SJCRH30 (cell line): ENCODE results near the gene MPPED1. TPM values are rescaled to one million over a fixed set of nuclear protein-coding genes. Genes with fewer than 3 reads are reported as not detected.

Source experiments
- DNase-seq, 2 experiments: peaks; one replicate each; pipeline ENCODE4 v3.0.0-alpha.2; 2015 to 2020
- H3K27ac ChIP-seq: fragments of 250-450 bp; sonication (Bioruptor Pico); 2 replicates; pipeline ENCODE4 v1.5.1; 2020; ENCODE audit warnings: mild to moderate bottlenecking, moderate library complexity
- H3K27me3 ChIP-seq: fragments of 250-450 bp; sonication (Bioruptor Pico); 2 replicates; pipeline ENCODE4 v1.5.1; 2020; ENCODE audit warnings: mild to moderate bottlenecking, moderate library complexity
- H3K36me3 ChIP-seq: fragments of 250-450 bp; sonication (Bioruptor Pico); 2 replicates; pipeline ENCODE4 v1.5.1; 2020; ENCODE audit warnings: mild to moderate bottlenecking, moderate library complexity
- H3K4me1 ChIP-seq: fragments of 250-450 bp; sonication (Bioruptor Pico); 2 replicates; pipeline ENCODE4 v1.5.1; 2020; ENCODE audit warnings: mild to moderate bottlenecking, moderate library complexity
- H3K4me3 ChIP-seq: fragments of 250-450 bp; sonication (Bioruptor Pico); 2 replicates; pipeline ENCODE4 v1.5.1; 2020; ENCODE audit warnings: mild to moderate bottlenecking, moderate library complexity
- H3K9me3 ChIP-seq: fragments of 250-450 bp; sonication (Bioruptor Pico); replicated peaks from 2 replicates; pipeline ENCODE4 v1.5.1; 2020; ENCODE audit warnings: mild to moderate bottlenecking, moderate library complexity
- total RNA-seq: library from RNA; depleted of rRNA; stranded (reverse); fragments of >200 nt; shearing (Covaris generic); gene quantifications from 2 replicates; pipeline ENCODE4 v1.2.3, GENCODE V29; 2014

MPPED1 gene
- total RNA-seq, 1 experiment from 2014 or later = not detected

DNA sequence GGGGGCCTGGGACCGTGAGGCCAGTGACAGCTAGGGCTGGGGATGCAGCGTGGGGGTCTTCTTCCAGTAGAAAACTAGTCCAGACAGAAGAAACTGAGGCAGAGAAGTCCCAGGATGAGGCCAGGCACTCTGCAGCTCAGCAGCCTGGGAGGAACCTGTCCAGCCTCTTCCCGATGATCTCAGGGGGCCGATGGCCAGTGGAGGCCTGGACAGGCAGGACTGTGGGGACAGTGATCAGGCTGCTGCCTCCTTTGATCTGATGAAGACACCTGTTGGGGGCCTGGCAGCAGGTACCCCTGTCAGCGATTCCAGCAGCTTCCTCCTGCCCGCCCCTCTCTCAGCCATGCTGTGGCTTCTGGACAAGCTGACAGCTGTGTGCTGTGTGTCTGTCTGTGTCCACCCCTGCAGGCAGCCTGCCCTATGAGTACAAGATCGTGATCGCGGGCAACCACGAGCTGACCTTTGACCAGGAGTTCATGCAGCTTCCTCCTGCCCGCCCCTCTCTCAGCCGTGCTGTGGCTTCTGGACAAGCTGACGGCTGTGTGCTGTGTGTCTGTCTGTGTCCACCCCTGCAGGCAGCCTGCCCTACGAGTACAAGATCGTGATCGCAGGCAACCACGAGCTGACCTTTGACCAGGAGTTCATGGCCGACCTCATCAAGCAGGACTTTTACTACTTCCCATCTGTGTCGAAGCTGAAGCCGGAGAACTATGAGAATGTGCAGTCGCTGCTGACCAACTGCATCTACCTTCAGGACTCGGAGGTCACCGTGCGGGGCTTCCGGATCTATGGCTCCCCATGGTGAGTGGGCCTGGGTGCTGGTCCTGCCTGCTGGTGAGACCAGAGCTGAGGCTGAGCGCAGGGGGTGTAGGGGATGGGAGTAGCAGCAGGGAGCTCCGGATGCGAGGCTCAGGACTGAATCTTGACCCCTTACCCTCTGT is 62.6 kb downstream of the MPPED1 start:
- DNase-seq = no peak
- Histone ChIP-seq H3K4me1 (no peaks in the 10 kb centered on the region), H3K36me3 (no peaks in the 10 kb centered on the region), H3K27me3 (no peaks in the 10 kb centered on the region), H3K27ac (no peak overlapping the region), H3K9me3 (no peaks in the 10 kb centered on the region), H3K4me3 (no peak overlapping the region)

DNA sequence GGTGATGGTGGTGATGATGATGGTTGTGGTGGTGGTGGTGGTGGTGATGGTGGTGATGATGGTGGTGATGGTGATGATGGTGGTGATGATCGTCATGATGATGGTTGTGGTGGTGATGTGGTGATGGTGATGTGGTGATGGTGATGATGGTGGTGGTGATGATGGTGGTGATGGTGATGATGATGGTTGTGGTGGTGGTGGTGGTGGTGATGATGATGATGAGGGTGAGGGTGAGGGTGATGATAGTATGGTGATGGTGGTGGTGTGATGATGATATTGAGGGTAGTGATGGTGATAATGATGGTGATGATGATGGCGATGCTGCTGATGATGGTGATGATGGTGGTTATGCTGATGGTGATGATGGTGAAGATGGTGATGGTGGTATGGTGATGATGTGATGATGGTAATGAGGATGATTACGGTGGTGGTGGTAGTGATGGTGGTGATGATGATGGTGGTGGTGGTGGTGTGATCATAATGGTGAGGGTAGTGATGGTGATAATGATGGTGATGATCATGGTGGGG is 63.8 kb downstream of the MPPED1 start:
- no peak for DNase-seq
- no peaks in the 10 kb centered on the region for H3K9me3 ChIP-seq
- H3K4me3 ChIP-seq = no peak overlapping the region
- H3K36me3 ChIP-seq = no peaks in the 10 kb centered on the region
- H3K27me3 ChIP-seq = no peaks in the 10 kb centered on the region
- H3K27ac ChIP-seq = no peak overlapping the region
- H3K4me1 ChIP-seq = no peaks in the 10 kb centered on the region

DNA sequence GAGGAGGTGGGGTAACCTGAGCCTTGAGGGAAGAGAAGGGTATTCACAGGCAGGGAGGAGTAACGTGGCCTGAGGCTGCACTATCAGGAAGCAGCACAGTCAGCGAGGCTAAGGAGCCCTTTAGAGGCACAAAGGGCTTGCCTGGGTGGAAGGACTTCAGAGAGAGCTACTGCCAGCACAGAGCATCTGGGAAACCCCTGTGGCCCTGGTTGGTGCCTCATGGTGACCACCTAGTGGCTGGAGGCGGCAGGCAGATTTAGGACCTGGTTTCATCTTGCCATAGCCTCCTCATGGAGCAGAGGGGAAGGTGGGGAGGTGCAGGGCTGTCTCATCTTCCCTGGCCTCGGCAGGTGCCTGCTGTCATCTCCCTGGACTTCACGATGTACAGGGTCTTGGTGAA is 64.5 kb downstream of the MPPED1 start:
- no peak overlapping the region for H3K4me3 ChIP-seq
- no peaks in the 10 kb centered on the region for H3K27me3 ChIP-seq
- no peaks in the 10 kb centered on the region for H3K36me3 ChIP-seq
- no peak for DNase-seq
- no peaks in the 10 kb centered on the region for H3K4me1 ChIP-seq
- no peaks in the 10 kb centered on the region for H3K9me3 ChIP-seq
- H3K27ac ChIP-seq = no peak overlapping the region

DNA sequence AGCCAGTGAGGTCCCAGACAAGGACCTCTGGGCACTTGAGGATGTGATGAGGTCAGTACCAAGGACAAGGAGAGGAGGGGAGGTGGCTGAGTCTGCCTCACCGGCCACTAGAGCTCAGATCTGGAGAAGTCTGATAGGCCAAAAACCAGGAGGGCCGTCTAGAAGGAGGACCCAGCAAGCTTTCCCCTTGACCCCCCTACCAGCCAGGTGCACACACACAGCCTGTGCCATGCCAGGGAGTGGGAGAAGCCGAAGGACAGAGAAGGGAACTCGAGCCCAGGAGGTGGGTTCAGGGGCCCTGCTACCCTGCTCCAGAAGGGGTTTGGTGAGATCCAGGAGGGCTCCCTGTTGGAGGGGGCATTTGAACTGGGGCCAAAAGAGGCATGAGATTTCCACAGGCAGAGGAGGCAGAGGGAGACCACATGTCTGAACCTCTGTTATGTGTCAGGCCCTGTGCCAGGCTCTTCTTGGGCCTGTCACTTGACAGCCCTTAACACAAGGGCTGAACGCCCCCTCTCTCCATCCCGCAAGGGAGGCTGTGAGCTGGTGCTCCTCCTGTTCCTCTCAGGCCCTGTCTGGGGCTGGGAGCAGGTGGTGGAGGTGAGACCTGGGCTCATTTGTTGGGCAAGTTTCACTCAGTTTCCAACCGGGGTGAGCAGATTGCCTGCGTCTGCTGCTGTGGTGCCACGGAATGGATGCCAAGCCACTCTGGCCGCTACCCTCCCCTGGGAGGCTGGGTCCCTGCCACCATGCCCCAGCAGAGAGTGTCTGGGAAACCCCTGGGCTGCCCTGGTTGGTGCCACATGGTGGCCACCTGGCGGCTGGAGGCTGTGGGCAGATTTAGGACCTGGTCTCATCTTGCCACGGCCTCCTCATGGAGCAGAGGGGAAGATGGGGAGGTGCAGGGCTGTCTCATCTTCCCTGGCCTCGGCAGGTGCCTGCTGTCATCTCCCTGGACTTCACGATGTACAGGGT is 65.2 kb downstream of the MPPED1 start:
- H3K27me3 ChIP-seq = no peaks in the 10 kb centered on the region
- DNase-seq = no peak
- H3K4me1 ChIP-seq = no peaks in the 10 kb centered on the region
- H3K9me3 ChIP-seq = no peaks in the 10 kb centered on the region
- no peaks in the 10 kb centered on the region for H3K36me3 ChIP-seq
- no peak overlapping the region for H3K27ac ChIP-seq
- H3K4me3 ChIP-seq = no peak overlapping the region

DNA sequence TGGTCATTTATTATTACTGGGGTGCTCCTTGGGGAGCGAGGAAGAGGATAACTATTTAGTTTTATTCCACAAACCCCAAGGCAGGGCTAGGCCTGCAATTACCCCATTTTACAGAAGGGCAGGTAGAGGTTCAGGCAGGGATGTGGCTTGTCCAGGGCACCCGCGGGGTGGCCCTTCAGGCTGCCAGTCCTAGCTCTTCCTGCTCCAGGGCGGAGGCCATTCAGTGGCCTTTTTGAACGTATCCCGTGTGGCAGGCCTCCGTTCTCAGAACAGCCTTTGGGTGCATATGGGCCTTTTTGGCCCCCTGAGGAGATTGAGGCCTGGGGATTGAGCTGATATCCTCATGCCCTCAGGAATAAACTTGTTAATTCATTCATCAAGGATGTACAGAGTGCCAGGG is 66.2 kb downstream of the MPPED1 start:
- no peaks in the 10 kb centered on the region for H3K27me3 ChIP-seq
- no peaks in the 10 kb centered on the region for H3K9me3 ChIP-seq
- no peak overlapping the region for H3K4me3 ChIP-seq
- H3K4me1 ChIP-seq = no peaks in the 10 kb centered on the region
- no peaks in the 10 kb centered on the region for H3K36me3 ChIP-seq
- no peak for DNase-seq
- H3K27ac ChIP-seq = no peak overlapping the region

DNA sequence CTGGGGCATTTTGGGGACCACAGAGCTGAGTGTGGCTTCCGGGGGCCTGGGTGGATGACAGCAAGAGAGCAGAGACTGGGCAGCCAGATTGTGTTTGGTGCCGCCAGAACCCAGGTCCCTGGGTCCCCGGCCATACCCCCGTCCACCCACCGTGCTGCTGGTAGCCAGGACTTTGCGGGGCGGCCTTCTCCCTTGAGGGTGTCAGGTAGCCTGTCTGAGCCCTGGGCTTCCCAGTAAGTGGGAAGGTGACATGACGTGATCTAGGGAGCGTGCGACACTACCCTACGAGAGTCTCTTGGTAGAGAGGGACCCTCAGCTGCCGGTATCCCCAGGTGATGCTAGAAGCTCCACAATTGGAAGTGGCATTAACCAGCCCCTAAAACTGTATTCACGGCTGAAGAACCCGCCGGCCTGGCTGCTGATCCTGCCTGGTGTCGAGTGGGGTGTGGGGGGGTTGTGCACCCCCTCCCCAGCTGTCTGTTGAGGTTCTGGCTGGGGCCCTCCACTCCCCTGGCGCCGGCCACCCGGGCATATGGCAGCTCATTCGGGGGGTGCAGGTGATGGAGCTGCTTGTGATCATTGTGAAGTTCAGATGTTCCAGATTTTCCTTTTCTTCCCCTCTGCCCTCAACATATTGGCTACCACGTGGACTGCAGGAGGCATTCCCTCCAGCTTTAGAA is 66.9 kb downstream of the MPPED1 start:
- H3K4me3 ChIP-seq = no peak overlapping the region
- H3K27ac ChIP-seq = no peak overlapping the region
- H3K9me3 ChIP-seq = no peaks in the 10 kb centered on the region
- H3K36me3 ChIP-seq = no peaks in the 10 kb centered on the region
- H3K4me1 ChIP-seq = no peaks in the 10 kb centered on the region
- no peaks in the 10 kb centered on the region for H3K27me3 ChIP-seq
- DNase-seq = no peak

DNA sequence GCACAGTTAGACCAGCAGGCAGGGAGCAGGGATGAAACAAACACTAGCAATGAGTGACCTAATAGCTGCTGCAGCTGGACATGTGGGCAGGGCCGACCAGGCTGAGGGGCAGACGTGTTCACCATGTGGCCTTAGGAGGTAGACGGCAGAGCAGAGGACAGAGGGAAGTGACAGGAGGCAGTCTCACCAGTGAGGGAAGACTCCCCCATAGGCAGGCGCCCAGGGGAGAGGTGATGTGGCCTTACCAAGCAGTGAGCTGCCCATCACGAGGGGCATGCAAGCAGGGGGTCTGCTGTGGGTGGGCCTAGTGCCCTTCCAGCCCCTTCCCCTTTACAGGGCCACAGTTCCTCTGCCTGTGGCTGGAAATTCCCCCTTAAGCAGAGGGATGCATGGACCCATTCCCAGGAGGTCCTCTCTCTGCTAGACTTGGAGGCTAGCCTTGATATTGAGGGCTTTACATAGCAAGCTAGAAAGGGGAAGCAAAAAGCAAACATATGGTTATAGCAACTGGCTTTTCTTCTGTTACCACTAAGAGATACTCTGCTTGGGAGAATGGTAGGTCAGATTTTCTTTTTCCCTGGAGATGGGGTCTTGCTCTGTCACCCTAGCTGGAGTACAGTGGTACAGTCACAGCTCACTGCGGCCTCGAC is 67.6 kb downstream of the MPPED1 start:
- no peaks in the 10 kb centered on the region for H3K4me1 ChIP-seq
- DNase-seq = no peak
- no peaks in the 10 kb centered on the region for H3K36me3 ChIP-seq
- H3K27ac ChIP-seq = no peak overlapping the region
- H3K4me3 ChIP-seq = no peak overlapping the region
- no peaks in the 10 kb centered on the region for H3K9me3 ChIP-seq
- H3K27me3 ChIP-seq = no peaks in the 10 kb centered on the region

DNA sequence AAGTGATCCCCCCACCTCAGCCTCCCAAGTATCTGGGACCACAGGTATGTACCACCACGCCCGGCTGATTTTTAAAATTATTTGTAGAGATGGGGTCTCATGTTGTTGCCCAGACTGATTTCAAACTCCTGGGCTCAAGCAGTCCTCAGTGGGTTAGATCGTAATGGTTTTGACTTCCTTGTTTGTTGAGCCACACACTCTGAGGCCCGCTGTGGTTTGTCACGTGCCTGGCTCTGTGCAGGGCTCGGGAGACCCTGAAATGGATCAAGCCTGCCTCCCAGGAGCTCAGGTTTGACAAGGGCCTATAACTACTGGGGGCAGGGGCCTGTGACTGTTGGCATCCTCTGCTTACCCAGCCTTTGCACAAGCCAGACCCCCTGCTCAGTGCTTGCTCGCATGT is 68.1 kb downstream of the MPPED1 start:
- Histone ChIP-seq H3K4me3 (no peak overlapping the region), H3K27me3 (no peaks in the 10 kb centered on the region), H3K36me3 (no peaks in the 10 kb centered on the region), H3K4me1 (no peaks in the 10 kb centered on the region), H3K9me3 (no peaks in the 10 kb centered on the region), H3K27ac (no peak overlapping the region)
- no peak for DNase-seq

DNA sequence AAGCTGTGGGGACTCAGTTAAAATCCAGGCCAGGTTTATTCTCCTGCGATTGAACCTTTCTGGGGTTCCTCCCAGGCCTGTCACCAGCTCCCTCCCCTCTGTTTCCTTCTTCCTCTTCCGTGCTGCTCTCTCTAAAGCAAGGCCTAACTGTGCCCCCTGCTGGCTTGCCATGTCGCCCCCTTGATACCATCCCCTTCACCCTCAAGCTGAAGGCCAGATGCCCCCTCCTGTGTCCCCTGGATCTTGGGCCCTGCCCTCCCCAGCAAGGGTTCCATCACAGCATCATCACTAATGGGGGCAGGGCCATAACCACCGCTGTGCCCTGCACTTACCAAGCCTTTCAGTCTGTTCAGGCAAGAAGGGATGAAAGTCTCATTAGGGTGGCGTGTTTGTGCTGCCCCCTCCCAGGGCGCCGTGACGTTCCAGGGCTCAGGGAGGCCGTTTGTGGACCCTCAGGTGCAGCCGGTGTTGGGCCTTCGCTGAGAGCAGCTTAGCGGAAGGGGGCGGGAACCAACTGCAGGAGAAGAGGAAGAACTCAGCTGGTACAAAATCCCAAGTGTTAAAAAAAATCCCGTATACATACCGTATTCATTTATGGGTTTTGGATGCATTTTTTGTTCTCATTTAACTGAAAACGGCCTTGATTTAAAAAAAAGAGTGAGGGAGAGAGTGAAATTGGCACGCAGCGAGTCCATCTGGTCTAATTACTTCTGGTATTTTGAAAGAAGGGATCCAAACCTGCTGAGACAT is 69.9 kb downstream of the MPPED1 start:
- H3K36me3 ChIP-seq = no peaks in the 10 kb centered on the region
- H3K27me3 ChIP-seq = no peaks in the 10 kb centered on the region
- no peaks in the 10 kb centered on the region for H3K9me3 ChIP-seq
- no peaks in the 10 kb centered on the region for H3K4me1 ChIP-seq
- H3K4me3 ChIP-seq = no peak overlapping the region
- no peak overlapping the region for H3K27ac ChIP-seq
- DNase-seq = no peak

DNA sequence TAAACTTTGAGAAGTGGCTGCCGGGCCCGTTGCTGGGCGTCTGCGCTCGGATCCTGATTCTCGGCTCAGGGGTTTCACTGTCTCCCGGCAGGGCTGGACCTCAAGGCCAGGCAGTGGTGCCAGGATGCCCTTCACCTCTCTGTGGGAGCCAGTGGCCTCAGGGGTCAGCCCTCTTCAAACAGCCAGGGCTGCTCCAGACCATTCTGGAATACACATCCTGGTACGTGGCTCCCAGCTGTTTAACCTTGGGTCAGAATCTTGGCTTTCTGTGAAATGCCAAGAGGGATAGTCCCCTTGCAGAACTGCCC is 70.5 kb downstream of the MPPED1 start:
- H3K4me3 ChIP-seq = no peak overlapping the region
- H3K9me3 ChIP-seq = no peaks in the 10 kb centered on the region
- H3K27me3 ChIP-seq = no peaks in the 10 kb centered on the region
- no peak overlapping the region for H3K27ac ChIP-seq
- H3K4me1 ChIP-seq = no peaks in the 10 kb centered on the region
- no peak for DNase-seq
- no peaks in the 10 kb centered on the region for H3K36me3 ChIP-seq

DNA sequence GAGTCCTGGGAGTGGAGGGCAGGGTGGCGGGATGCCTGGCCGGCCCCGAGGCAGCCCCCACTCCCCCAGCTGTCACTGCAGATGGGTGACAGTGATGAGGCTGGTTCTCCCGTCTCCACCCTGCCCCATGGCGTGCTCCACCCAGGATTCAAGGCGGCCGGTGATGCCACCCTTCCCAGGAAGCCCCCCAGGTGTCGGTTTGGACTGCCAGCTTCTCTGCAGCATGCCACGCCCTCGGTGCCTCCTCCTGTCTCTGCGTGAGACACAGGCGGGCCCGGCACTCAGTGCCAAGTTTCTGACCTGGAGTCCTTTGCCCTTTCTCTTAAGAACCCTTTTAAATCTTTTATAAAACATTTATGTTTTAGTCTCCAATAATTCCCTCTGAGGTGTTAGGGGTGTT is 71.5 kb downstream of the MPPED1 start:
- no peaks in the 10 kb centered on the region for H3K9me3 ChIP-seq
- no peaks in the 10 kb centered on the region for H3K36me3 ChIP-seq
- H3K27me3 ChIP-seq = no peaks in the 10 kb centered on the region
- no peak overlapping the region for H3K4me3 ChIP-seq
- H3K27ac ChIP-seq = no peak overlapping the region
- no peaks in the 10 kb centered on the region for H3K4me1 ChIP-seq
- DNase-seq = no peak

DNA sequence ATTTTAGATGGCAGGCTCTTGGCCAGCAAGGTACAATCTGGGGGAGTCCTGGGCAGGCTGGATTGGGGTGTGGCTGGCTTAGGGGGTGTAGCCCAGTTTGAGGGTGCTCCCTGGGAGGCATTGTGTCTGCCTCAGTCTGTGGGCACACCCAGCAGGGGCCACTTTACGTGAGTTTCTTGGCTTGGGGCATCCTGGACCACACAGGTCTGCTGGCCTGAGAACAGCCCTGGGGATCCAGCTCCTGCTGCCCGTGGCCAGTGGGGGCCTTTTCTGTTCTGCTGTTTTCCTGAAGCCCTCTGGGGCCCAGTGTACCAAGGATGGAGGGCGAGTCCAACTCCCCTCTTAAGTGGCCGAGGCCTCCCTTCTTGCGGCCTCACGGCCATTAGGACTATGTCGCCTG is 71.9 kb downstream of the MPPED1 start:
- no peaks in the 10 kb centered on the region for H3K4me1 ChIP-seq
- no peaks in the 10 kb centered on the region for H3K9me3 ChIP-seq
- H3K27me3 ChIP-seq = no peaks in the 10 kb centered on the region; the same call in 1 of the 2 replicates
- H3K4me3 ChIP-seq = no peak overlapping the region
- no peak overlapping the region for H3K27ac ChIP-seq
- DNase-seq = no peak
- no peaks in the 10 kb centered on the region for H3K36me3 ChIP-seq

DNA sequence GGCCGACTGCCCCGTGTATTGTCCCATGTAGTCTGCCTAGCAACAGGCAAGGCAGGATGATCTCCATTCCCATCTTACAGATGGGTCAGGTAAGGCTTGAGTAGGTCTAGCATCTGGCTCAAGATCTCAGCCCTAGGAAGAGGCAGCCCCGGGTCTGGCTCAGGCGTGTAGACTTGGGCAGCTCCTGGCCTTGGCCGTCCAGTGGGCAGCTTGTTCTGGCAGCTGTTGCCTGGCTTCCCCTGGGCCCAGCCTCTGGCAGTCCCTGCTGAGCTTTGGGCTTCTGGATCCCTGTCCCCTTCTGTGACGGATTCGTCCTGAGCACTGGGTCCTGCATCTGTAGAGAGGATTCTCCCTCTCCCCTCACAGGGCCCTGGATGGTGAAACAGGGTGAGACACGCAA is 72.4 kb downstream of the MPPED1 start:
- Histone ChIP-seq H3K4me3 (no peak overlapping the region), H3K36me3 (no peaks in the 10 kb centered on the region), H3K4me1 (no peaks in the 10 kb centered on the region), H3K27me3 (no peaks in the 10 kb centered on the region; the same call in 1 of the 2 replicates), H3K27ac (no peak overlapping the region), H3K9me3 (no peaks in the 10 kb centered on the region)
- DNase-seq = no peak
